Activated B cell treated with CpG ODN at 0.5 μM for 24 hours (primary cell): ENCODE results near the gene MAD1L1. TPM values are rescaled to one million over a fixed set of nuclear protein-coding genes. Genes with fewer than 3 reads are reported as not detected.

ENCODE experiments used
- ATAC-seq: fragments of 200-7000 bp; cut with Tn5 transposase; one replicate; pipeline ENCODE4 v1.10.0; 2021; ENCODE audit warnings: low read depth, mild to moderate bottlenecking, moderate library complexity
- CTCF ChIA-PET: fragments of 350-600 bp; sonication (Branson Sonifier 250); formaldehyde crosslinking; loops from one replicate; lab custom pipeline; 2021; ENCODE audit warnings: antibody characterized with exemption; lab: Charles Lee
- POLR2A ChIA-PET: fragments of 350-600 bp; sonication (Branson Sonifier 250); formaldehyde crosslinking; loops from one replicate; lab custom pipeline; 2021; ENCODE audit warnings: antibody characterized with exemption; lab: Charles Lee
- DNase-seq: peaks from one replicate; pipeline ENCODE4 v3.0.0; 2022
- H3K27ac Mint-ChIP-seq: one replicate; pipeline ENCODE4 v1.8.0; 2020; ENCODE audit warnings: mixed read lengths
- H3K27me3 Mint-ChIP-seq: one replicate; pipeline ENCODE4 v1.8.0; 2021; ENCODE audit warnings: mixed read lengths
- H3K36me3 Mint-ChIP-seq: one replicate; pipeline ENCODE4 v1.8.0; 2021; ENCODE audit warnings: low read depth, mixed read lengths
- H3K4me1 Mint-ChIP-seq: one replicate; pipeline ENCODE4 v1.8.0; 2021; ENCODE audit warnings: mixed read lengths
- H3K4me3 Mint-ChIP-seq: one replicate; pipeline ENCODE4 v1.8.0; 2020; ENCODE audit warnings: mild to moderate bottlenecking, mixed read lengths
- H3K9me3 Mint-ChIP-seq: one replicate; pipeline ENCODE4 v1.8.0; 2020; ENCODE audit warnings: mixed read lengths
- CTCF ChIP-seq: fragments of 200-600 bp; IDR thresholded peaks from one replicate; pipeline ENCODE4 v1.8.0; 2022; ENCODE audit warnings: antibody characterized with exemption, mild to moderate bottlenecking
- intact Hi-C: fragments of 100-400 bp; cut with micrococcal nuclease; formaldehyde crosslinking; loops from one replicate; pipeline ENCODE4 v1.15.1; 2024
- total RNA-seq: library from RNA; stranded (reverse); gene quantifications from 2 replicates; pipeline ENCODE4 v1.2.3, GENCODE V29; 2022

The MAD1L1 gene
- total RNA-seq, 1 donor from 2014 or later, result 54.6 TPM

- Mint-ChIP-seq H3K4me3 (no peak overlapping the region), H3K27me3 (no peaks in the 10 kb centered on the region), H3K4me1 (no peaks in the 10 kb centered on the region), H3K9me3 (no peaks in the 10 kb centered on the region), H3K36me3 (peaks cover 46% of the 10 kb centered on the region), H3K27ac (no peak overlapping the region)
- TF ChIP-seq CTCF, result no peak
- DNase-seq, result no peak
- intact Hi-C loops, result no loop called here
- no peak for ATAC-seq
- ChIA-PET CTCF (no interaction called here), POLR2A (no interaction called here)
These were observed 52.7 kb downstream of the MAD1L1 start for GRCh38 chr7:2180081-2180480.

GRCh38 chr7:2175514-2175913 lies 57.2 kb downstream of the MAD1L1 start:
- peaks cover 46% of the 10 kb centered on the region for H3K36me3 Mint-ChIP-seq
- ChIA-PET POLR2A (interaction anchor here (0.7 kb wide), 2 partner anchors 104 to 437 kb away, joined by 4 to 15 read pairs; no protein-coding TSS in a partner anchor), CTCF (no interaction called here)
- intact Hi-C loops, result no loop called here
- H3K27me3 Mint-ChIP-seq, result no peaks in the 10 kb centered on the region
- TF ChIP-seq CTCF, result no peak
- H3K27ac Mint-ChIP-seq, result no peak overlapping the region
- H3K4me1 Mint-ChIP-seq, result no peaks in the 10 kb centered on the region
- H3K9me3 Mint-ChIP-seq, result no peaks in the 10 kb centered on the region
- H3K4me3 Mint-ChIP-seq, result no peak overlapping the region
- ATAC-seq (no peak), DNase-seq (no peak)

- Mint-ChIP-seq H3K4me3 (no peak overlapping the region), H3K9me3 (no peaks in the 10 kb centered on the region), H3K27me3 (no peaks in the 10 kb centered on the region), H3K36me3 (peaks cover 50% of the 10 kb centered on the region), H3K4me1 (no peaks in the 10 kb centered on the region), H3K27ac (no peak overlapping the region)
- intact Hi-C loops, result no loop called here
- DNase-seq (no peak), ATAC-seq (no peak)
- POLR2A ChIA-PET, result interaction anchor here (0.7 kb wide), 2 partner anchors 104 to 436 kb away, joined by 4 to 15 read pairs; no protein-coding TSS in a partner anchor
- TF ChIP-seq CTCF, result no peak
- CTCF ChIA-PET, result no interaction called here
These were observed 57.7 kb downstream of the MAD1L1 start for GRCh38 chr7:2175091-2175490.

GRCh38 chr7:2173189-2173827 lies 59.4 kb downstream of the MAD1L1 start:
- Mint-ChIP-seq H3K9me3 (no peaks in the 10 kb centered on the region), H3K4me3 (no peak overlapping the region), H3K4me1 (no peaks in the 10 kb centered on the region), H3K27ac (no peak overlapping the region), H3K36me3 (peaks cover 59% of the 10 kb centered on the region), H3K27me3 (no peaks in the 10 kb centered on the region)
- no peak for DNase-seq
- POLR2A ChIA-PET, result no interaction called here
- TF ChIP-seq CTCF, result no peak
- ATAC-seq, result no peak
- intact Hi-C loops, result no loop called here
- CTCF ChIA-PET, result no interaction called here

GRCh38 chr7:2172311-2173188 lies 60.2 kb downstream of the MAD1L1 start:
- DNase-seq (no peak), ATAC-seq (no peak)
- intact Hi-C loops, result no loop called here
- TF ChIP-seq CTCF, result no peak
- H3K4me3 Mint-ChIP-seq, result no peak overlapping the region
- POLR2A ChIA-PET, result no interaction called here
- no peaks in the 10 kb centered on the region for H3K27me3 Mint-ChIP-seq
- H3K27ac Mint-ChIP-seq, result no peak overlapping the region
- H3K4me1 Mint-ChIP-seq, result no peaks in the 10 kb centered on the region
- H3K36me3 Mint-ChIP-seq, result peaks cover 54% of the 10 kb centered on the region
- CTCF ChIA-PET, result no interaction called here
- H3K9me3 Mint-ChIP-seq, result no peaks in the 10 kb centered on the region
